ENCODE measurements around the gene GLRX3. TPM values are rescaled to one million over a fixed set of nuclear protein-coding genes. Genes with fewer than 3 reads are reported as not detected.

The GLRX3 gene
- total RNA-seq, 1 experiment from 2014 or later, result 369 TPM

DNA sequence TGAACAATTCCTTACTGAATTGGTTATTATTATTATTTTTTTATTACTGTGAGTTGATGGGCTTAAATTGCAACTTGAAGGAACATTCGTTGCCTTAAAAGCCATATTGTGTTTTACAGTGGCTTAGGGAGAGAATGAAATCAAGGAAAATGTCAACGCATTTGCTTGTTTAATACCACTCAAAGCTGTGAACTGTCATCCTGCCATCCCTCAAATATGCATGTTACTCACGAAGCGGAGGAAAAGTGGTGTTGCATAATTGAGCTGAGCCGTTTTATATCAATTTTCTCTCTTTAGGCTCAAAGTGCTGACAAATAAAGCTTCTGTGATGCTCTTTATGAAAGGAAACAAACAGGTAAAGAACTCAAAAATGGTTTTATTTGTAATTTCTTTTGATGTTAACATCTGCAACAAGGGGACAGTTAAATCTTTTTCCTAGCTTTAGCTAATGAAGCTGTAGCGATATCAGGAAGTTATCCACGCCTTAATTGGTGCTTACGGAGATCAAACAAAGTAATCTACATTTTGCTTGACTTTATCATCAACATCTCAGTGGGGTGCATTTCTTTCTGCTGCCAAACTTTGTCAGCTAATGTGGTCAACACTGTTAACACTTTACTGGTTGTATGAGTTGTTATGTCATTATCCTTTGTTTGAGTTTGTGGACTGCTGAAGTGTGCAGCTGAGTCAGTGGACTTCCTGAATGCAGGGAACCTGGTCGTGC, 33.1 kb downstream of the GLRX3 start:
- H3K36me3 ChIP-seq, result peaks cover 66% of the 10 kb centered on the region
- H3K27me3 ChIP-seq, result no peaks in the 10 kb centered on the region
- no peak overlapping the region for H3K4me3 ChIP-seq
- no peaks in the 10 kb centered on the region for H3K9me3 ChIP-seq
- no peak for DNase-seq

DNA sequence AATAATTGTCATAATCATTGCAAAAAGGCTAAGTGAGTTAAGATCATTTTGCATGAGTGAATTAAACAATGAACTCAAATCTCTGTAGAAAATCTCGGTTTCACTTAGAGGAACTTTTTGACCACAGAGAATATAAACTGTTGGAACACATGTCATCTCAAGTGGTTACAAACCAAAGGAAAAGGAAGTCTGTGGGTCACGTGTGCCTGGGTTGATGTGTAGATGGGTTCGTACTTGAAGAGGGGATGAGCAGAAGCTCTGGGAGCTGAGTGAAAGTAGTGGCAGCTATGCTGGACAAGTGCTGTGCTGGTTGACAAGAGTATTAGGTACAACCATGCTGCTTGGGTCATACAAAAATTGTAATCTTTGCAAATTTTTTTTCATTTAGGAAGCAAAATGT, 35.0 kb downstream of the GLRX3 start:
- Histone ChIP-seq H3K36me3 (peaks cover 75% of the 10 kb centered on the region), H3K9me3 (no peaks in the 10 kb centered on the region), H3K27me3 (no peaks in the 10 kb centered on the region), H3K4me3 (no peak overlapping the region)
- no peak for DNase-seq

DNA sequence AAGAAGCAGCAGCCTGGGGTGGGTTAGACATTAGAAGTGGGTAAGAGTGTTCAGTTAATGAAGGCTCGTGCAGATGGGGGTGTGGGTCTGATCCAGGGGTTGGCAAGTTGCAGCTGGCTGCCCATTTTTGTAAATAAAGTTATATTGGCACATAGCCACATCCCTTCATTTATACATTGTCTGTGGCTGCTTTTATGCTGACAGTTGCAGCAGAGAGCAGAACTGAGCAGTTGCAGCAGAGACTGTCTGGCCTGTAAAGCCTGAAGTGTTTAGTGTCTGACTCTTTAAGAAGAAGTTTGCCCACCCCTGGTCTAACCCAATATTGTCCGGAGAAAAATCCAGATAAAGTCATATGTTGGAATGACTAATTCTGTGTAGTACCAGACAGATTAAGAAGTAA, 38.1 kb downstream of the GLRX3 start:
- H3K27me3 ChIP-seq, result no peaks in the 10 kb centered on the region
- no peak for DNase-seq
- peaks cover 68% of the 10 kb centered on the region for H3K36me3 ChIP-seq
- H3K4me3 ChIP-seq, result no peak overlapping the region
- H3K9me3 ChIP-seq, result no peaks in the 10 kb centered on the region

DNA sequence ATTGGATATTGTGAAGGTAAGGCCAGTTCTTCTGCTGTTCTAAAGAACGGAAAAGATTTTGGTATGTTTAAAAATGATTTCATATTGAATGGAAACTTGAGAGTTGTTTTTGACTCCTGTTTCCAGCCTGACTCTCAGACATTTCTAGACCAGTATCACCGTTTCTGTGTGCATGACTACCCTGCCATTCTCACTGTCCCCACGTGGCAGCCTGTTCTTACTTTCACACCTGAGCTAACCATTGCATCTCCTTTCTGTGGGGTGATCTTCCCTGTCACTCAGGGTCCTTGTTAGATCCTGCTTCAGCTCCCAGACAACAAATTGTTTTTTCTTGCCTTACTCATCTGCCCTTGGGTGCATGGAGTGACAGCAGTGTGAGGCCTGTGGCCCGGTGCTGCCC, 38.9 kb downstream of the GLRX3 start:
- H3K36me3 ChIP-seq, result peaks cover 69% of the 10 kb centered on the region
- no peaks in the 10 kb centered on the region for H3K9me3 ChIP-seq
- DNase-seq, result no peak
- H3K27me3 ChIP-seq, result no peaks in the 10 kb centered on the region
- H3K4me3 ChIP-seq, result no peak overlapping the region

DNA sequence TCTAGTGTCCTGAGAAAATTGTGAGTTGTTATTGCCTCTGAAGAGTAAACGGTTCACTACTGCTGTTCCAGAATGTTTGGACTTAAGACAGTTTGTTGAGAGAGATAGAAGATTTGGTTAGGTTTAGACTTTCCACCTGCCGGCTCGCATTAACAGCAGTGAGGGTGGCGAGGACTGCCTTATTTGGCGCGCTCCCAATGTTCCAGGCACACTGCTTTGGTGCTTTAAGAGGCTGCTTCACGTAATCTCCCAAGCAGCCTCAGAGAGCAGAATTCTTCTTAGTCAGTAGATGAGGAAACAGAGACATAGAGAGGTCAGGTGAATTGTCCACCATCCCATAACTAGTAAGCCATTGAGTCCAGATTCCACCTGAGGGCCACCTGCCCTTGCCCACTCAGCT, 41.1 kb downstream of the GLRX3 start:
- no peak for DNase-seq
- Histone ChIP-seq H3K36me3 (peaks cover 70% of the 10 kb centered on the region), H3K27me3 (no peaks in the 10 kb centered on the region)

DNA sequence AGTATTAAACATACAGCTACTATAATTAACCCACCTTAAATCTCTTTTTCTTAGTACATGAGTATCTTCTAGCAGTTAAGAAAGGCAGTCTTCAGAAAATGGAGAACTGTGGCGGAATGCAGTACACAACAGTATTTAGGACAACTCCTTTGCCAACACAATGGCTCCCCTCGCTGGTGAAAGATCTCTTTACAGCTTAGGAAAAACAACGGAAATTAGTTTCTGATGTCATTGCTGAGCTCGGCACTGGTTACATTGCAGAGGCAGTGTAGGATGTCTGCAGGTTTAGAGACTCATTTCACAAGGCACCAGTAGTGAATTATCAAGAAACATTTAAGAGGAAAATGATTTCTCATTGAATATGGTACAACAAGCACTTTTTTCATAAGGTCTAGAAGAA, 43.4 kb downstream of the GLRX3 start:
- Histone ChIP-seq H3K27me3 (no peaks in the 10 kb centered on the region), H3K9me3 (no peaks in the 10 kb centered on the region), H3K4me3 (no peak overlapping the region), H3K36me3 (peaks cover 70% of the 10 kb centered on the region)
- no peak for DNase-seq

More for the DNA sequence above, 41.1 kb downstream of the GLRX3 start:
- H3K4me3 ChIP-seq, result no peak overlapping the region
- no peaks in the 10 kb centered on the region for H3K9me3 ChIP-seq

DNA sequence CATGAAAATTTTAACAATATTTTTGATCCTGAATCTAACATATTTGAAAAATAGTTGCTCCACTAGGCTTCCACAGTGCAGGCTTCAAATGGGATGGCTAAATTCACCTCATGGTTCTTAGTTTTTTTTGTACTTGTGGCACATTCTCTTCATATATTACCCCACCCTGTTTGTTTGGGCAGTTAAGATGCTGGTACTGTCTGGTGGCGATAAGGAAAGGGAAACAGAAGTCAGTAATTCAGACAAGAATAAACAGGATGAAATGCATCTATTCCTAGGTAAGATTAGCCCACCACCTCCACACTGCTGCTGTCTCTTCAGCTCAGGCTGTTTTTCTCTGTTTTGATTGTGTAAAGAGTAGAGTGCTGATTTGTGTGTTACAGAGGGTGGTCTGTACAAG, 44.2 kb downstream of the GLRX3 start:
- no peaks in the 10 kb centered on the region for H3K27me3 ChIP-seq
- H3K9me3 ChIP-seq, result no peaks in the 10 kb centered on the region
- no peak overlapping the region for H3K4me3 ChIP-seq
- H3K36me3 ChIP-seq, result peaks cover 67% of the 10 kb centered on the region
- DNase-seq, result no peak

DNA sequence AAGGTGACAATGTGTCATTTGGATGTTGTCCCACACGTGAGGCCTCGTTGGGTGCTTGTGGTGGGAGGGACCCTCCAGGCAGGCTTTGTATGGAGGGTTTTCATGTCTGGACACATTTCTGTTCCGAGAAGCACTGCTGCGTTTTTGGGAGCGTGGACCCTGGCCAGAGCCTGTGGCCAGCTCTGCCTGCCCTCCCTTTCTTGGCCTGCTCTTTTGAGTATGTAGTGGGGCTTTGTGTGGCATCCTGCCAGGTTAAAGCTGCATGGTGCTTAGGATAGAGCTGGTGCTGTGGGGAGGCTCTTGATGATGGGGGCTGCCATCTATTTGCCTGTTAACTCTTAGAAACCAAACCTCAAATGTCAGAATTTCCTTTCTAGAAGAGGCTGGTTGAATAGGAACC, 45.7 kb downstream of the GLRX3 start:
- H3K27me3 ChIP-seq, result no peaks in the 10 kb centered on the region
- H3K36me3 ChIP-seq, result peaks cover 60% of the 10 kb centered on the region
- no peak for DNase-seq
- H3K4me3 ChIP-seq, result no peak overlapping the region
- H3K9me3 ChIP-seq, result no peaks in the 10 kb centered on the region

DNA sequence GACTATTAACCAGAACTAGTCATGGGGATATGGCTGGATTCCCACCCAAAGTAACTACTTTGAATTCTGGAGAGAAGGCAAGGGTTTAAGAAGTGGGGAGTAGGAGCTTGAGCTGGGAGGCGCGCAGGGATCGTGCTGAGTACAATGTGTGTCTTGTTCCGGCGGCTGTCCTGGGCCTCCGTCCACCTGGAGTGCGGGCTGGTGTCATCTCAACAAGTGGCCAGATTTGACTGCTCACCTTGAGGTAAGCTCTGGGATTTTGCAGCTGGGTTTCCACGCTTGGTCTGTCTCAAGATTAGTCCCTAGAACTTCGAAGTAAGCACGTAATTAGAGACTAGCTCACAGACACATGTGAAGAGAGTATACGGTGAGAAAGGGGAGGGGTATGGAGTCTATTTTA, 49.4 kb downstream of the GLRX3 start:
- no peak for DNase-seq
- no peaks in the 10 kb centered on the region for H3K27me3 ChIP-seq
- no peak overlapping the region for H3K4me3 ChIP-seq

DNA sequence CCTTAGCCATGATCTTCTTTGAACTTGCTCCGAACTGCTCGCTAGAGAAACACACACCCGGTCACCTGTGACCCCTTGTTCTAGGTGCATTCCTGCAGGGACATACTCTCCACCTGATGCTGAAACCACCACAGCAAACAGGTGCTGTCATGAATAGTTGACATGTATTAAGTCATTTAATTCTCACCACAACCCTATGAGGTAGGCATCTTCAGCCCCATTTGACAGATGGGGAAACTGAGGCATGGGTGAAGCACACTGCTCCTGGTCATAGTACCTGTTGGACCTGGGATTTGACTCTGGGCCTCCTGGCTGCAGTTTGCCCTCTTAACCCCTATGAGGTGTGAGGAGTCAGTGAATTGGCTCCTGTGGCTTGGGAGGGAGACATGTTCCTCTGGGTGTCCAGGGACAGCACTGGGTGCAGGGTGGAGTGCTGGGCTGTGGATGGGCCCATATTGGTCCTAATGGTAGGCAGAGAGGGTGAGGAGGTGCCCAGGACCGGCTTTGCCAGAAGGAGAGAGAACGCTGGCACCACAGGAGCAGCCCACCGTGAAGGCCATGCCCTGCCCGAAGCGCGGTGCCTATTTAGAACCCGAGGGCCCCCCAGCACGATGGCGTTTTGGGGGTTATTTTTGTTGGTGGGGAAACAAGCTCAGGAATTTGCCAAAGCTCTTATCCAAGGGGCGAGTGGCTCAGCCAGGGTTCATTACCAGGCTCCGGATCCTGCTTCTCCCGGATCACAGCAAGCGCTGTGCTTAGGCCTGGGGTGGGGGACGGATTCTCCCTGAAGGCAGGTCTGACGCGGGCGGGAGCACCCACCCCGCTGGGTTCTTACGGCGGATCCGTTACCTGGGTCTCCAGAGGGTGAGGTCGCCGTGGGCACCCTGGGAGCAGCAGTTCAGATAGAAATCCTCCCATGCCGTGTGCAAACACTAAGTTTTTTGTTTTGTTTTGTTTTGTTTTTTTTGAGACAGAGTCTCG, 52.3 kb downstream of the GLRX3 start:
- Histone ChIP-seq H3K4me3 (no peak overlapping the region), H3K36me3 (peaks cover 16% of the 10 kb centered on the region), H3K27me3 (no peaks in the 10 kb centered on the region), H3K9me3 (no peaks in the 10 kb centered on the region)
- no peak for DNase-seq

More for the DNA sequence above, 49.4 kb downstream of the GLRX3 start:
- peaks cover 40% of the 10 kb centered on the region for H3K36me3 ChIP-seq
- no peaks in the 10 kb centered on the region for H3K9me3 ChIP-seq

DNA sequence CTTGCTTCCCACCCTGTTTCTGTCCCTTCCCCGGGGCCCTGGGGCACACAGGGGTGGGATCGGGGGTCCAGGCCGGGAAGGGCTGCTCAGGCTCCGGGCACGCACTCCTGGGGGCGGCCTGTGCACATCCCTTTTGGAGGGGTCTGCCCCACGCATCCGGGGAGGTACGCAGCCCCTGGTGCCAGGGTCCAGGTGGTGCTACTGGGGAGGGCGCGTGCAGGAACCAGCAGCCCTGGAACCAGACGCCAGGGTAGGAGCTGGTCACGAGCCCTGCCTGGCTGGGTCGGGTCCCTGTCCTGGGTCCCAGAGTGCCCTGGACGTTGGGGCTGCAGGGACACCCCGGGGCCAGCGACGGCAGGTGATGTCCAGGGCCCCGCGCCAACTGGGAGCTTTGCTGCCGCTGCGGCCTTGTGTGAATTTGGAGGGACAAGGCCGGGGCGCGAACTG, 53.4 kb downstream of the GLRX3 start:
- H3K27me3 ChIP-seq, result no peaks in the 10 kb centered on the region
- no peaks in the 10 kb centered on the region for H3K9me3 ChIP-seq
- peaks cover 7% of the 10 kb centered on the region for H3K36me3 ChIP-seq
- H3K4me3 ChIP-seq, result no peak overlapping the region
- DNase-seq, result no peak

DNA sequence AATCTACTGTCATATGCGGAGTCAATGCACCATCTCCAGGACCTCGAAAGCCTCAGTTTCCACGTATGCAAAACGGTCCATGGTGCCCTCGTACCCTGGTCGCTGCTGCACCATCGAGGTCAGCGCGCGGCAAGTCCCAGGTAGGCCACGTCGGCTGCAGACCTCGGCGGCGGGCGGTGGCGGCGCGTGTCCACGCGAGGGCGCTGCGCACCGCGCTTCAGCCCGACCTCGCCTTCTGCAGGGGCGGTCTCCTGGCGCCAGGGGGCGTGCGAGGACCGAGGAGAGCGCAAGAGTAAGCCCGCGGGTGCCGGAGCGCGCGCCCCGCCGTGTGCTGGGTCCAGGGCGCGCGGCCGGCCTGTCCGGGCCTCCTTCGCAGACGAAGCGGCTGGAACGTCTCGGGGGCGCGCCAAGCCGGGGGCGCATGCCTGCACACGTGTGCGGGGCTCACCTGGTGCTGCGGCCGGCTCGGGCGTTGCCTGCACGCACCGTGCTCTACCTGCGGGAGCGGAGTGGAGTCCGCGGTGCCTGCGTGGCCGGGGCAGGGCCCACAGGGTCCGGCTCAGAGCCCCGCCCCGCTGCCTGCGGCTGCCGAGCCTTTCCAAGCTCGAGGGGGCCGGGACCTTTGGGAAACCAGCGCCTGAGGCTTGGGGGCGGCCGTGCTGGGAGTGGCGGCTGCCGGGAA, 54.0 kb downstream of the GLRX3 start:
- H3K9me3 ChIP-seq, result no peaks in the 10 kb centered on the region
- H3K4me3 ChIP-seq, result no peak overlapping the region
- no peaks in the 10 kb centered on the region for H3K27me3 ChIP-seq
- peaks cover 5% of the 10 kb centered on the region for H3K36me3 ChIP-seq
- peak; percentile 72 for DNase-seq

DNA sequence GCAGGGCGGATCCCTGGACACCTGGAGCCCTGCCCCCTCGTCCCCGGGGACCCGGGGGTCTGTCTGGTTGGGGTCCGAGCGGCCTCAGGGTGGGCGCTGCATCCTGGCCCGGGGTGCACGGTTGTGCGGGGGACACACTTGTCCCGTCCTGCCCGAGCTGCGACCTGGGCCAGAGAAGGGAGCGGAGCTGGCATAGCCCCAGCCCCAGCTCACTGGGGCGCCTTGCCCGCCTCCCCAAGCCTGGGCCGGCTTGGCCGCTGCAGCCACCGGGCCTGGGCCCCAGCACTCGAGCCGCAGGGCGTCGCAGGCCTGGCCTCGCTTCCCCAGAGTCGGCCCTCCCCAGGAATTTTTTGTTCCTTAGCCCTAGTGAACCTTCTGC, 54.5 kb downstream of the GLRX3 start:
- Histone ChIP-seq H3K36me3 (peaks cover 3% of the 10 kb centered on the region), H3K4me3 (no peak overlapping the region), H3K27me3 (no peaks in the 10 kb centered on the region), H3K9me3 (no peaks in the 10 kb centered on the region)
- DNase-seq, result no peak

DNA sequence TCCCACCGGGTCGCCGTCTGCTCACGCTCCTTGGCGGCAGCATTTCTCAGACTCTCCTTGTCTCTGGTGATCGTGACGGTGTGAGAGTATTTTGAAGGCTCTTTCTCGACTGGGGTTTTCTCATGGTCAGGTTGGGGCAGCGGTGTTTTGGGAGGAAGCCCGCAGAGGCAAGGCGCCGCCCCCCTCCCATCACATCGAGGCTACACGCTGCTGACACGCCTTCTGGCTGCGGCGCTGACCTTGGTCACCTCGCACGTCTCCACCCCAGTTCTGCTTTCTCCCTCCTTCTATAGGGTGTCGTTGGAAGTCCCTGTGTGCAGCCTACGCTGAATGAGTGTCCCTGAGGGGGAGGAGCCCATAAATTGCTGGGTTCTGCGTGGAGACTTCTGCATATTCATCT, 55.2 kb downstream of the GLRX3 start:
- no peaks in the 10 kb centered on the region for H3K9me3 ChIP-seq
- H3K27me3 ChIP-seq, result no peaks in the 10 kb centered on the region
- peaks cover 3% of the 10 kb centered on the region for H3K36me3 ChIP-seq
- DNase-seq, result no peak
- no peak overlapping the region for H3K4me3 ChIP-seq

DNA sequence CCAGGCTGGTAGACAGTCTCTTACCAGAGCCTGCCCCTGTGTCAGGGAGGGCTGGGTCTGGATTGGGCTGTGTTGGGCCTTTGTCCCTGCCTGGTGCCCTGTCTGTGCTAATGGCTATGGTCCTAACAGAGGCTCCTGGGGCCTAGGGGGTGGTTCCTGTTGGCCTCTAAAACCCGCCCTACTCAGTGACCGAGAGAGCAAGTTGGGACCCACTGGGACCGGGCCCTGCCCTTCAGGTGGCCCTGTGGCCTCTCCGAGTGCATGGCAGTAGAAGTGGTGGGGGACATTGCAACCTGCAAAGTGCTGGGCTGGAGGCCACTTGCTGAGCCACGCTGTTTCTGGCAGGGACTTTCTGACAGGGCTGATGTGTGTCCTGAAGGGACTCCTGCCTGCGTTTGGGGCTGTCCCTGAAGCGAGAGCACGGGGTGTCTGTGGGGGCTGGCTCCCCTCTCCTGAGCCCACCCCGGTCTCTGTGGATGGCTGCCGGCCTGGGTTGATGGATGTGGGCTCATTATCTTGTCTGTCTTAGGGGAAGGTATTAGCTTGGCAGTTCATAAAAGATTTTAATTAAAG, 56.2 kb downstream of the GLRX3 start:
- Histone ChIP-seq H3K27me3 (no peaks in the 10 kb centered on the region), H3K36me3 (peaks cover 3% of the 10 kb centered on the region), H3K9me3 (no peaks in the 10 kb centered on the region), H3K4me3 (no peak overlapping the region)
- DNase-seq, result no peak

DNA sequence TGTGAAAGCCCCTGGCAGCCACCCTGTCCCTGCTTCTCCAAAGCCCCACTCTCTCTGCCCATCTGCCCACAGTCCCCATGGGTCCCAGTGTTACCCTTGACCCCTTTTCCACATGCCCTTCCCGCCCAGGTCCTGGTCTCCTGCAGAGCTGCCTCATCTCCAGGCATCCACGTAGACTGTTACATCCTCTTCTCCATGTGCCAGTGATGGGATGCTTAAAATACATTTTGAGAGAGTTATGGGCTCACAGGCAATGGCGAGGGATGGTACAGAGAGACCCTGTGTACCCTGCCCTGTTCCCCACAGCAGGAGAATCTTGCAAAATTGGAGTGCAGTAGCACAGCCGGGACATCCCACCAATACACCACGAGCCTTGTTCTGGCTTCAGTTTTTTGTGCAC, 56.8 kb downstream of the GLRX3 start:
- no peak for DNase-seq
- Histone ChIP-seq H3K27me3 (no peaks in the 10 kb centered on the region), H3K36me3 (peaks cover 3% of the 10 kb centered on the region), H3K9me3 (no peaks in the 10 kb centered on the region), H3K4me3 (no peak overlapping the region)

Data from MG63 (cell line).